BLaER1 treated with 17β-estradiol and CSF1 and Interleukin-3, amounts not matched to agents 10 nM and 100 nM (cell line): Measurements from ENCODE around the gene ZER1.
A peak's percentile ranks its signal among the peaks of the same experiment; 100 is the strongest.

Source experiments
- H3K27ac ChIP-seq, 11 experiments: shearing (Covaris generic); formaldehyde crosslinking; 2 replicates each; pipeline ENCODE4 v1.8.1; 2022
- H3K27me3 ChIP-seq, 11 experiments: shearing (Covaris generic); formaldehyde crosslinking; 2 replicates each; pipeline ENCODE4 v1.8.1; 2022
- H3K36me3 ChIP-seq, 11 experiments: shearing (Covaris generic); formaldehyde crosslinking; 2 replicates each; pipeline ENCODE4 v1.8.1; 2022
- H3K4me1 ChIP-seq, 10 experiments: shearing (Covaris generic); formaldehyde crosslinking; 2 replicates each; pipeline ENCODE4 v1.8.1; 2022
- H3K4me2 ChIP-seq, 11 experiments: shearing (Covaris generic); formaldehyde crosslinking; 2 replicates each; pipeline ENCODE4 v1.8.1; 2022
- H3K4me3 ChIP-seq, 10 experiments: shearing (Covaris generic); formaldehyde crosslinking; 2 replicates each; pipeline ENCODE4 v1.8.1; 2022
- H3K9ac ChIP-seq, 11 experiments: shearing (Covaris generic); formaldehyde crosslinking; 2 replicates each; pipeline ENCODE4 v1.8.1; 2022
- H3K9me3 ChIP-seq, 11 experiments: shearing (Covaris generic); formaldehyde crosslinking; replicated peaks in 1 of 11; 2 replicates each; pipeline ENCODE4 v1.8.1; 2022
- H4K20me1 ChIP-seq, 11 experiments: shearing (Covaris generic); formaldehyde crosslinking; 2 replicates each; pipeline ENCODE4 v1.8.1; 2022
- Cebpa-rat ChIP-seq, 11 experiments: shearing (Covaris generic); IDR thresholded peaks; 2 replicates each; pipeline ENCODE4 v1.8.1; 2022

ZER1 gene

DNA sequence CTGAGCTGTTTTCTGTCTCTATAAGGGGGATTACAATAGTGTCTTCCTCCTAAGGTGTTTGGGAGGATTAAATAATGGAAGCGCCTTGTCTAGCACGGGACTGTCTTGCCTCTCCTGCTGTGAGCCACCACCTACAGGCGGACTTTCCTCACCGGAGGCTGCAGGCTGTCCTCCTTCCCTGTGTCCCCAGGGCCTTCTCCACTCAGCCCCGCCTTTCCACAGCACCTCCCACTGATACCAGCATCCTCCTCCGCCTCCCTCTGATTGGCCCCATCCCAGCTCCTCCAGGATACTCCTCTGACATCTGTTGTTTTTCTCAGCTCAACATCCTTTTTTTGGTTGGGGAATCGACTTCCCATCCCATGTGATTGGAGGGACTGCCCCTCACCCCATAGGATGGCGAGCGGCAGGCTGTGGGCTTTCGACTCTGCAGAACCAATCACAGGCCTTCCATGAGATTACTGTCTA is 46.9 kb downstream of the ZER1 start:
- peak overlapping the region; percentile 67 to 92 (median 78) for H3K4me3 ChIP-seq
- H3K4me2 ChIP-seq = peak overlapping the region; percentile 70 to 97 (median 90)
- no peak for TF ChIP-seq Cebpa-rat (IDR thresholded peaks at IDR 0.05)
- H3K9me3 ChIP-seq = no peaks in the 10 kb centered on the region
- peak overlapping the region in 10 of 11 experiments; percentile 21 to 87 (median 76); a peak in 17 of 22 replicates for H3K27ac ChIP-seq
- H4K20me1 ChIP-seq = no peaks in the 10 kb centered on the region; a peak in 2 of 22 replicates
- peaks cover 16 to 26% (median 23%) of the 10 kb centered on the region in 11 experiments for H3K36me3 ChIP-seq
- no peaks in the 10 kb centered on the region for H3K27me3 ChIP-seq
- peak overlapping the region; percentile 55 to 89 (median 83); a peak in 20 of 22 replicates for H3K9ac ChIP-seq
- peaks cover 32 to 92% (median 80%) of the 10 kb centered on the region in 10 experiments for H3K4me1 ChIP-seq

DNA sequence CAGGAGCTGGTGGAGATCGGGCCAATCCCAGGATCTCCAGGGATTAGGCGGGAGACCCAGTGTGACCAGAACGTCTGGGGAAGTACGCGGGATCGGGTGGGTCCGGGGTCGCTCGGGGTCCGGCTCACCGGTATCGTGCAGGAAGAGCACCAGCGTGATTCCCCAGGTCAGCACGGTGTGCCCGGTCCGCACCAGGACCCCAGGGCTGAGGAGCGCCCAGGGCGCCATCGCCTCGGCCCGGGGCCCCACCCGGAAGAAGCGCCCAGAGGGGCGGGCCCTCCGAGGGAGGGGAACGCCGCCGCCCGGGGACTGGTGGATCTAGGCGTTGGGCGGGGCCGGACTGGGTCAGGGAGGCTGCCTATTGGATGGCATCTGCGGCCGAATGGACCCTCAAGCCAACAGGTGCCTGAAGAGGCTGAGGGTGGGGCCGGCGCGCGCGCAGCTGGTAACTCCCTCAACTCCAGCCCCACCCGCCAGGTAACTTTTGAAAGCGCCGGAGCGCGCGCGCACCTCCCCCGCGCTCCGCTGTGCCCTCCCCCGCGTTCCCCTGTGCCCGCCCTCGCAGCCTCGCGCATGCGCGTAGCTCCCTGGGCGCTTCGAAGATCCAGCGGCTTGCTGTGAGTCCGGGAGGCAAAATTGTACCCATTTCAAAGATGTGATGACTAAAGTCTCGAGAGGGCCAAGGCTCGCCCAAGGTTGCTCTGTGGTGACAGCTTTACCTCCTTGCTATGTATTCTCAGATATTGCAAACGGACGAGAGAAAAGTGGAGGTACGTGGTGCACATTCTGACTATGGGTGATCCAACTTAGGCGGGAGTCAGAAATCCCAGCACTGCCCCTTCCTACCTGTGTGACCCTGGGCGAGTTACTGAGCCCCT is 47.6 kb downstream of the ZER1 start, which contains the start of gene ZDHHC12:
Gene ZDHHC12, minus strand, starts transcription at position 262 of the 878 bp plus-strand sequence. Its CDS starts 34 bp downstream, at position 228.
- Histone ChIP-seq H3K27me3 (no peaks in the 10 kb centered on the region), H3K27ac (peak within 1 kb of the TSS; percentile 43 to 87 (median 77); a peak in 20 of 22 replicates), H3K4me2 (peak within 1 kb of the TSS; percentile 88 to 98 (median 93)), H4K20me1 (no peaks in the 10 kb centered on the region; a peak in 2 of 22 replicates), H3K4me3 (peak within 1 kb of the TSS; percentile 67 to 92 (median 78)), H3K9me3 (no peaks in the 10 kb centered on the region), H3K9ac (peak within 1 kb of the TSS; percentile 74 to 89 (median 85)), H3K4me1 (peaks cover 30 to 89% (median 75%) of the 10 kb centered on the region in 10 experiments), H3K36me3 (peaks cover 22 to 33% (median 27%) of the 10 kb centered on the region in 11 experiments)
- TF ChIP-seq Cebpa-rat (IDR thresholded peaks at IDR 0.05) = no peak

DNA sequence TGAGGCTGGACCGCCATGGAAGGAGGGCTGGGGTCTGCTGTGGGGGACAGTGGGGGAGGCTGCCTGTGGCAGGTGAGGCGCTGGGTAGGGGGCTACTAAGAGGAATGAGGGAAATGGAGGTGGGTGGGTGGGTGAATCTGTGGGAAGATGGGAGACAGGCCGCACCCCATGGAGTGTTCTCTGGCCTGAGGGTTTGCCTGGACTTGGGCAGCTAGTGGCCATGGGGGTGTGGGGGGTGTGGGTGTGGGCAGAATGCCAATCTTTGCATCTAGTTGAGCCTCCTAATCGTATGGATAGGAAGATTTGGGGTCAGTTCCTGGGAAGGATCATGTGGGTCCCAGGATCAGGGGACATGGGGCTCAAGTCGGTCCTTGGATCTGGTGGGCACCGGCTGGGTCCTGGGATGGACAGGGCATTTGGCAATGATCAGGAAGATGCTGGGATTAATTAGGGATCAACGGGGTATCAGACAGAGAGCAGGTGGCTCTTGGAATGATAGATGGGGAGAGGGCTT is 48.3 kb downstream of the ZER1 start:
- TF ChIP-seq Cebpa-rat (IDR thresholded peaks at IDR 0.05) = no peak
- peaks cover 27 to 82% (median 68%) of the 10 kb centered on the region in 10 experiments for H3K4me1 ChIP-seq
- H4K20me1 ChIP-seq = no peaks in the 10 kb centered on the region; a peak in 2 of 22 replicates
- H3K4me3 ChIP-seq = peak overlapping the region; percentile 67 to 92 (median 78)
- peak overlapping the region; percentile 74 to 89 (median 85) for H3K9ac ChIP-seq
- H3K27me3 ChIP-seq = no peaks in the 10 kb centered on the region
- H3K36me3 ChIP-seq = peaks cover 22 to 40% (median 29%) of the 10 kb centered on the region in 11 experiments
- H3K4me2 ChIP-seq = peak overlapping the region; percentile 88 to 98 (median 93)
- H3K27ac ChIP-seq = peak overlapping the region; percentile 43 to 87 (median 77); a peak in 20 of 22 replicates
- H3K9me3 ChIP-seq = no peaks in the 10 kb centered on the region

DNA sequence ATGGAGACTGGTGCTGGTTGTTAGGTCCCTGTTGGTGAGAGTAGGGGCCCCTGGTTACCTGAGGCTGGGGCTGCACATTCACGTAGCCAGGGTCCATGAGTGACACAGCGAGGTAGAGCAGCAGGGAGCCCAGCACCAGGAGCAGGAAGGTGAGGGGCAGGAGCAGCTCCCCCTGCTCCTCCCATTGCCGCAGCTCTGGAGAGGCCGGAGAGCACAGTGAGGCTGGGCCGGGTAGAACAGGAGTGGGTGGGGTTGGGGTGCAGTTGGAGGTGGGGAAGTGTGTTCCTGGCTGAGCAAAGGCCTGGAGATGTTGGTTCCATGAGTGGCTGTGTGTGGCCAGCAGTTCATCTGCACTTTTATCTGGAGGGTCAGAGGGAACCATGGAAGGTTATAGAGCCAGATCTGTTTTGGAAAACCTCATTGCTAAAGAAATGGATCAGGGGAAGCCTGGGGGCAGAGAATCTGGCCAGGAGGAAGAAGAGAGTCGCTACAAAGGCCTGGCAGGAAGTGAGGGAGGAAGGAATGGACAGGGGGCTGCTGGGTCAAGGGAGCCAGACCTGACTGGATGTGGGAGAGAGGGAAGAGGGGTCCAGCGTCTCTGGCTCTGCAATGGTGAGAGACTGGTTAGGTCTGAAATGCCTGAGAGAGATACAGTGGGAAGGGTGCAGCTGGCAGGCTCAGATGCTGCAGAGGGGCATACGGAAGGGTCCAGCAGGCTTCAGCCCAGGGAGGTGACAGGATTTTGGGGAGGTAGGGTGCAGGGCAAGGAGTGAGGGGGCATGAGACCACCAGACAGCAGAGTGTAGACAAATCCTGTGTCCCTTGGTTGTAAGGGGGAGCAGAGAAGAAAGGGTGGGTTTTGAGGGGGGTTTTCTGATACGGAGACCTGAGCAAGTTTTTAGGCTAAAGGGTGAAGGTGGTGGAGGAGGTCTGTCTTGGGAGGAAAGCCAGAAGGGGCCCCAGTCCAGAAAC is 49.1 kb downstream of the ZER1 start:
- peaks cover 21 to 75% (median 61%) of the 10 kb centered on the region in 10 experiments for H3K4me1 ChIP-seq
- H3K9ac ChIP-seq = peak overlapping the region; percentile 74 to 89 (median 85); a peak in 15 of 22 replicates
- no peaks in the 10 kb centered on the region for H3K9me3 ChIP-seq
- no peak for TF ChIP-seq Cebpa-rat (IDR thresholded peaks at IDR 0.05)
- peaks cover 22 to 46% (median 32%) of the 10 kb centered on the region in 11 experiments for H3K36me3 ChIP-seq
- no peaks in the 10 kb centered on the region for H3K27me3 ChIP-seq
- H3K4me3 ChIP-seq = peak overlapping the region in 9 of 10 experiments; percentile 69 to 92 (median 78); a peak in 16 of 20 replicates
- peak overlapping the region in 7 of 11 experiments; percentile 9 to 87 (median 23); a peak in 6 of 22 replicates for H3K27ac ChIP-seq
- H4K20me1 ChIP-seq = no peaks in the 10 kb centered on the region; a peak in 2 of 22 replicates
- peak overlapping the region; percentile 88 to 98 (median 93); a peak in 21 of 22 replicates for H3K4me2 ChIP-seq

DNA sequence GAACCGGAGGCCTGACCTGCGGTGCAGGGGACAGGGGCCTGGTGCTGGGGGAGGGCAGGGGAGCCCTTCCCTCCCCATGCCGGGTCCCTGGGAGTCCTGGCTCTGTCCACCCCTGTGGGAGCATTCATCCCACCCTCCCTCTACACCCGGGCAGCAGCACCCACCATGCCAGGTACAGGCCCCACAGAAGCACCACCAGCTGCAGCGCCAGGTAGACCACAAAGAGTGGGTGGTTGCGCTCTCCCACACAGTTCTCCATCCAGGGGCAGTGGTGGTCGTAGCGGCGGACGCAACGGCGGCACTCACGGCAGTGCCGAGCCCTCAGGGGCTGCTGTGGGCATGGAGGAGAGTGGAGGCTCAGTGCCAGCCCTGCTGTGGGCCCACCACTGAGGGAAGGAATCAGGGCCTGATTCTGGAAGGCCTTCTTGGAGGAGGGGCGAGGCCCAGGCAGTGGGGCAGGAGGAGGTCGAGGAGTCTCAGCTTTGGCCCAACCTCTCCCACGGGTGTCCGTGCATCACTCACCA is 50.2 kb downstream of the ZER1 start:
- H3K27me3 ChIP-seq = no peaks in the 10 kb centered on the region
- H3K36me3 ChIP-seq = peaks cover 22 to 57% (median 43%) of the 10 kb centered on the region in 11 experiments
- H4K20me1 ChIP-seq = no peaks in the 10 kb centered on the region; a peak in 2 of 22 replicates
- H3K27ac ChIP-seq = no peak overlapping the region
- no peak for TF ChIP-seq Cebpa-rat (IDR thresholded peaks at IDR 0.05)
- no peak overlapping the region for H3K4me3 ChIP-seq
- peak overlapping the region in 2 of 11 experiments; percentile 8 to 94; a peak in 1 of 22 replicates for H3K4me2 ChIP-seq
- peak overlapping the region in 3 of 11 experiments; percentile 26 to 87 (median 86); a peak in 1 of 22 replicates for H3K9ac ChIP-seq
- no peaks in the 10 kb centered on the region for H3K9me3 ChIP-seq
- H3K4me1 ChIP-seq = peaks cover 20 to 64% (median 53%) of the 10 kb centered on the region in 10 experiments

DNA sequence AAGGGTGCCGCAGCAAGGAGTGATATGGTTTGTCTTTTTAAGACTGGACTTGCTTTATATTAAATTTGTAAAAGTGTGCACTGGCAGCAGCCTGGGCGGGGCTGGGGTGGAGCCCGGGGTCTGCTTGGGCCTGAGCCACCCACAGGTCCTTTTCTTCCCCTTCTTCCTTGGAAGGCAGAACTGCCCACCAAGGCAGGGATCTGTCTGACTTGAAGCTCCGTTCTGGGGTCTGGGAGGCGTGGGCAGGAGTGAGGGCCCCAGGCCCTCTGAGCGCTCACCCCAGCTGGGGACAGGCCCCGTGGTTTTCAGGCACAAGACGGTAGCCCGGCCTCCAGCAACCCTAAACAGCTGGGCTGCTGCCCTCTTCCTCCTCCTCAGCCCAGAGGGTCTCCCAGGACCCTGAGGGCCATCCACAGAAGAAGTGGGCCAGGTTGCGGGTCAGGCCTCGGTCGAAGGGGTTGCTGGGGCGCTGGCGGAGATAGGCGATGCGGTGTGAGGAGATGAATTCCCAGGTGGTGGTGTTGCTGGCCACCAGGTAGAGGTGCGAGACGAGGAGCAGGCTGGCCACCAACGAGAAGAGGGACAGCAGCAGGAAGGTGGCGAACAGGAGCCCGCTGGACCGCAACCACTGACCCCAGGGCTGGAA is 50.8 kb downstream of the ZER1 start:
- peaks cover 20 to 58% (median 48%) of the 10 kb centered on the region in 10 experiments for H3K4me1 ChIP-seq
- peak overlapping the region in 4 of 11 experiments; percentile 2 to 21 (median 8); a peak in 4 of 22 replicates for H3K4me2 ChIP-seq
- no peaks in the 10 kb centered on the region for H3K9me3 ChIP-seq
- H3K27ac ChIP-seq = peak overlapping the region in 1 of 11 experiments; percentile 31; a peak in 1 of 22 replicates
- no peak for TF ChIP-seq Cebpa-rat (IDR thresholded peaks at IDR 0.05)
- H3K36me3 ChIP-seq = peaks cover 22 to 62% (median 48%) of the 10 kb centered on the region in 11 experiments
- H3K9ac ChIP-seq = peak overlapping the region in 6 of 11 experiments; percentile 19 to 87 (median 26); a peak in 7 of 22 replicates
- no peaks in the 10 kb centered on the region; a peak in 2 of 22 replicates for H4K20me1 ChIP-seq
- no peaks in the 10 kb centered on the region for H3K27me3 ChIP-seq
- no peak overlapping the region for H3K4me3 ChIP-seq

DNA sequence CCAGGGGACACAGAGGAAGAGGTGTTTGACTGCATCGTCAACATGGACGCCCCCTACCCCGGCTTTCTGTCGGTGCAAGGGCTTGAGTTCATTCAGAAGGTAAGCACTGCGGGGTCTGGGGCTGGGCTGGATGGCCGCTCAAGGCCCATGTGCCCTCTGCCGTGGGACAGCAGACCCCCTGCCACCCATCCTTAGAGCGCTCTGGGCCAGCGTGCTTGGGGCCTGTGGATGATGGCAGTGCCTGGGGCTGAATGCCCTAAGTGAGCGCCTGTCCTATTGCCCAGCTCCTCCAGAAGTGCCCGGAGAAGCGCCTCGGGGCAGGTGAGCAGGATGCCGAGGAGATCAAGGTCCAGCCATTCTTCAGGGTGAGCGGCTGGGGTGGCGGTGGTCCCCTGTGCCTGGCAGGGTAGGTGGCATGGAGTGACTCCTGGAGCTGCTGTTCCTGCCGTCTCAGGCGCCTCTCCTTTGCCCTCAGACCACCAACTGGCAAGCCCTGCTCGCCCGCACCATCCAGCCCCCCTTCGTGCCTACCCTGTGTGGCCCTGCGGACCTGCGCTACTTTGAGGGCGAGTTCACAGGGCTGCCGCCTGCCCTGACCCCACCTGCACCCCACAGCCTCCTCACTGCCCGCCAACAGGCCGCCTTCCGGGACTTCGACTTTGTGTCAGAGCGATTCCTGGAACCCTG is 51.7 kb downstream of the ZER1 start:
- Histone ChIP-seq H3K36me3 (peaks cover 23 to 72% (median 57%) of the 10 kb centered on the region in 11 experiments), H3K4me3 (no peak overlapping the region), H3K27me3 (no peaks in the 10 kb centered on the region), H4K20me1 (no peaks in the 10 kb centered on the region; a peak in 2 of 22 replicates), H3K4me1 (peaks cover 20 to 53% (median 39%) of the 10 kb centered on the region in 10 experiments), H3K4me2 (peak overlapping the region in 5 of 11 experiments; percentile 2 to 21 (median 11); a peak in 3 of 22 replicates), H3K27ac (peak overlapping the region in 1 of 11 experiments; percentile 31; a peak in 1 of 22 replicates), H3K9me3 (no peaks in the 10 kb centered on the region), H3K9ac (peak overlapping the region in 5 of 11 experiments; percentile 20 to 87 (median 27); a peak in 4 of 22 replicates)
- TF ChIP-seq Cebpa-rat (IDR thresholded peaks at IDR 0.05) = no peak
